NT2/D1 (cell line): ENCODE results near the gene AGAP1.

Experiments used
- YY1 ChIP-seq: IDR thresholded peaks from 2 replicates; pipeline ENCODE4 v1.6.1; 2011; ENCODE audit not compliant: insufficient read length, insufficient read depth
- ZNF274 ChIP-seq: IDR thresholded peaks from 2 replicates; pipeline ENCODE4 v1.6.1; 2011; ENCODE audit warnings: mild to moderate bottlenecking, low read depth, low read length

DNA sequence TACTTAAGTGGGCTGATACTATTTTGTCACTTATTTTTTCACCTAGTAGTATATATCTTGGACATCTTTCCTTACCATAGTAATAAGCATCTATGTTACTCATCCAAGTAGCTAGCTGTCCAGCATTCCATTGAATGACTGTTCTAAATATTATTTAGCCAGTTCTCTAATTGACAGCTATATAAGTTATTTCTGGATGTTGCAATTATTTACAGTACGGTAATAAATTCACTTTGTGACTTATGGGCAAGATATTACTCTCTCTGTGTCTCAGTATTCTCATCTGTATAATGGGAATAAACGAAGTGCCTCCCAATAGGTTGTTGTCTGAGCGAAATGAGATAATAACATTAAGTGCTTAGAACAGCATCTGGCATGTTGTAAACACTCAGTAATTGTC is 46.6 kb upstream of the AGAP1 start:
- TF ChIP-seq ZNF274 (no peak), YY1 (no peak)
